ENCODE results near the gene CNTF. TPM values are rescaled to one million over a fixed set of nuclear protein-coding genes. Genes with fewer than 3 reads are reported as not detected.

Gene CNTF
- total RNA-seq, 1 donor from 2014 or later, result 1.2 TPM

- DNase-seq, result no peak
- intact Hi-C loops (cut with DNase I), result no loop called here
- H3K4me1 ChIP-seq, result peaks cover 4% of the 10 kb centered on the region
- no peak overlapping the region for H3K27ac ChIP-seq
- H3K36me3 ChIP-seq, result no peaks in the 10 kb centered on the region
- TF ChIP-seq CTCF (IDR thresholded peaks at IDR 0.05), result no peak
- no peaks in the 10 kb centered on the region for H3K9me3 ChIP-seq
- ATAC-seq, result no peak
- H3K4me3 ChIP-seq, result no peak overlapping the region
- H3K27me3 ChIP-seq, result no peaks in the 10 kb centered on the region
These were observed 24.9 kb upstream of the CNTF start for GRCh38 chr11:58597486-58598144.

- no peaks in the 10 kb centered on the region for H3K9me3 ChIP-seq
- no peak for TF ChIP-seq CTCF (IDR thresholded peaks at IDR 0.05)
- no peak overlapping the region for H3K4me3 ChIP-seq
- no peaks in the 10 kb centered on the region for H3K36me3 ChIP-seq
- no peaks in the 10 kb centered on the region for H3K27me3 ChIP-seq
- H3K27ac ChIP-seq, result no peak overlapping the region
- DNase-seq (no peak), ATAC-seq (no peak)
- H3K4me1 ChIP-seq, result peaks cover 4% of the 10 kb centered on the region
- intact Hi-C loops (cut with DNase I), result no loop called here
These were observed 22.0 kb upstream of the CNTF start for GRCh38 chr11:58600510-58600909.

GRCh38 chr11:58606930-58607714, 15.3 kb upstream of the CNTF start:
- DNase-seq (no peak), ATAC-seq (no peak)
- Histone ChIP-seq H3K27ac (no peak overlapping the region), H3K27me3 (no peaks in the 10 kb centered on the region), H3K9me3 (no peaks in the 10 kb centered on the region), H3K4me3 (no peak overlapping the region), H3K4me1 (no peaks in the 10 kb centered on the region), H3K36me3 (peaks cover 25% of the 10 kb centered on the region)
- no peak for TF ChIP-seq CTCF (IDR thresholded peaks at IDR 0.05)
- intact Hi-C loops (cut with DNase I), result no loop called here

- TF ChIP-seq CTCF (IDR thresholded peaks at IDR 0.05), result no peak
- intact Hi-C loops (cut with DNase I), result no loop called here
- no peak for ATAC-seq
These were observed 14.1 kb upstream of the CNTF start for GRCh38 chr11:58608331-58608730.

DNA sequence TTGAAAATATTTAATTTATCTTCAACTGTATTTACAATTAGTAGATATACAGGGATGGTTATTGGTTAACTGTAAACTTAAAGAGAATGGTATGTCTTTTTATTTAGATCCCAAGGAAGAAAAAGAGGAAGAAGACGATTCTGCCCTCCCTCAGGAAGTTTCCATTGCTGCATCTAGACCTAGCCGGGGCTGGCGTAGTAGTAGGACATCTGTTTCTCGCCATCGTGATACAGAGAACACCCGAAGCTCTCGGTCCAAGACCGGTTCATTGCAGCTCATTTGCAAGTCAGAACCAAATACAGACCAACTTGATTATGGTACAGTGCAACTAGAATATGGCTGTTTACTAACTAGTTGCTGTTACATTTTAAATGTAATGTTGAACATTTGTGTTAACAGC, 12.7 kb upstream of the CNTF start:
- no peak for DNase-seq
- no peak for TF ChIP-seq CTCF (IDR thresholded peaks at IDR 0.05)

More at GRCh38 chr11:58608331-58608730, 14.1 kb upstream of the CNTF start:
- Histone ChIP-seq H3K36me3 (peaks cover 37% of the 10 kb centered on the region), H3K4me1 (no peaks in the 10 kb centered on the region), H3K9me3 (no peaks in the 10 kb centered on the region), H3K27me3 (no peaks in the 10 kb centered on the region), H3K4me3 (no peak overlapping the region), H3K27ac (no peak overlapping the region)
- no peak for DNase-seq

More for the DNA sequence above, 12.7 kb upstream of the CNTF start:
- Histone ChIP-seq H3K4me3 (no peak overlapping the region), H3K27ac (no peak overlapping the region), H3K9me3 (no peaks in the 10 kb centered on the region), H3K4me1 (no peaks in the 10 kb centered on the region), H3K27me3 (no peaks in the 10 kb centered on the region), H3K36me3 (peaks cover 51% of the 10 kb centered on the region)
- intact Hi-C loops (cut with DNase I), result no loop called here
- no peak for ATAC-seq

Data from upper lobe of right lung (tissue), 1 donor.